B cell (primary cell): Measurements from ENCODE around the gene IGSF1.

Source experiments
- EZH2 ChIP-seq: IDR thresholded peaks from 2 replicates; pipeline ENCODE4 v1.6.1; 2012; ENCODE audit warnings: borderline replicate concordance, low read depth, mild to moderate bottlenecking, moderate library complexity, low read length; ENCODE audit not compliant: insufficient read depth, poor library complexity, severe bottlenecking
- TF ChIP-seq, protein P1 (sequence below): fragments of 200-600 bp; IDR thresholded peaks from one replicate; pipeline ENCODE4 v1.8.0; 2022; ENCODE audit warnings: antibody characterized with exemption, mild to moderate bottlenecking

DNA sequence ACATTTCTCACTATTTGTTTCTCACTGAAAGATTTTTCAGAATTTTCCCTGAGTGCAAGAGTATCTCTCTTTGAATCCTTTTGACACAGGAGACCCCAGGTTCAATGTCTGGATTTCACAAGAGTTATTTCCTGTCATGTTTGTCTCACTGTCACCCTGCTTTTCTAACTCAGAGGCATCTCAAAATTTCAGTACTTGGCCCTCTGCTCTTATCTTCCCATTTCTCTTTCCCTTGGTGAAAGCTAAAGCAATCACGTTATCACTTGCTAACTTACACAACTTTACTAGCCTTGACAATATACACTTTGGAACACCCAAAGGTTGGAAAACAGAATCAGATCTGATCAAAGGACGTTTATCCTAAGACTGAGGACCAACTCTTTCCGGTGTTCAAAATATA lies 17.3 kb downstream of the IGSF1 start:
- TF ChIP-seq, protein P1, sequence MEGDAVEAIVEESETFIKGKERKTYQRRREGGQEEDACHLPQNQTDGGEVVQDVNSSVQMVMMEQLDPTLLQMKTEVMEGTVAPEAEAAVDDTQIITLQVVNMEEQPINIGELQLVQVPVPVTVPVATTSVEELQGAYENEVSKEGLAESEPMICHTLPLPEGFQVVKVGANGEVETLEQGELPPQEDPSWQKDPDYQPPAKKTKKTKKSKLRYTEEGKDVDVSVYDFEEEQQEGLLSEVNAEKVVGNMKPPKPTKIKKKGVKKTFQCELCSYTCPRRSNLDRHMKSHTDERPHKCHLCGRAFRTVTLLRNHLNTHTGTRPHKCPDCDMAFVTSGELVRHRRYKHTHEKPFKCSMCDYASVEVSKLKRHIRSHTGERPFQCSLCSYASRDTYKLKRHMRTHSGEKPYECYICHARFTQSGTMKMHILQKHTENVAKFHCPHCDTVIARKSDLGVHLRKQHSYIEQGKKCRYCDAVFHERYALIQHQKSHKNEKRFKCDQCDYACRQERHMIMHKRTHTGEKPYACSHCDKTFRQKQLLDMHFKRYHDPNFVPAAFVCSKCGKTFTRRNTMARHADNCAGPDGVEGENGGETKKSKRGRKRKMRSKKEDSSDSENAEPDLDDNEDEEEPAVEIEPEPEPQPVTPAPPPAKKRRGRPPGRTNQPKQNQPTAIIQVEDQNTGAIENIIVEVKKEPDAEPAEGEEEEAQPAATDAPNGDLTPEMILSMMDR = no peak
- TF ChIP-seq EZH2 = no peak
